ENCODE results near the gene KIAA1671.
A peak's percentile ranks its signal among the peaks of the same experiment; 100 is the strongest.

The KIAA1671 gene

GRCh38 chr22:24954114-24954463 lies 1.6 kb downstream of the KIAA1671 start:
- Histone ChIP-seq H3K9me3 (ENCODE audit: low read length) (no peaks in the 10 kb centered on the region), H3K9ac (ENCODE audit: low read length) (no peak overlapping the region), H3K27ac (ENCODE audit: low read depth, low read length) (no peak overlapping the region), H3K4me1 (ENCODE audit: insufficient read depth, low read length) (no peaks in the 10 kb centered on the region), H3K36me3 (ENCODE audit: insufficient read depth, low read length) (no peaks in the 10 kb centered on the region), H3K27me3 (ENCODE audit: control insufficient read depth in 1 of 2, insufficient read depth in 2 of 2, low read length in 2 of 2) (peaks cover 0 to under 1% of the 10 kb centered on the region in 2 donors), H3K4me3 (ENCODE audit: low read depth in 1 of 2, low read length in 2 of 2) (peak overlapping the region in 1 of 2 donors; percentile 94)

- H3K4me1 ChIP-seq (ENCODE audit: insufficient read depth, low read length) = no peaks in the 10 kb centered on the region
- no peak overlapping the region for H3K4me3 ChIP-seq (ENCODE audit: low read depth in 1 of 2, low read length in 2 of 2)
- no peaks in the 10 kb centered on the region for H3K27me3 ChIP-seq (ENCODE audit: control insufficient read depth in 1 of 2, insufficient read depth in 2 of 2, low read length in 2 of 2)
- H3K9ac ChIP-seq (ENCODE audit: low read length) = no peak overlapping the region
- no peaks in the 10 kb centered on the region for H3K9me3 ChIP-seq (ENCODE audit: low read length)
- no peaks in the 10 kb centered on the region for H3K36me3 ChIP-seq (ENCODE audit: insufficient read depth, low read length)
- no peak overlapping the region for H3K27ac ChIP-seq (ENCODE audit: low read depth, low read length)
Observed at GRCh38 chr22:24954856-24955255, 2.3 kb downstream of the KIAA1671 start.

DNA sequence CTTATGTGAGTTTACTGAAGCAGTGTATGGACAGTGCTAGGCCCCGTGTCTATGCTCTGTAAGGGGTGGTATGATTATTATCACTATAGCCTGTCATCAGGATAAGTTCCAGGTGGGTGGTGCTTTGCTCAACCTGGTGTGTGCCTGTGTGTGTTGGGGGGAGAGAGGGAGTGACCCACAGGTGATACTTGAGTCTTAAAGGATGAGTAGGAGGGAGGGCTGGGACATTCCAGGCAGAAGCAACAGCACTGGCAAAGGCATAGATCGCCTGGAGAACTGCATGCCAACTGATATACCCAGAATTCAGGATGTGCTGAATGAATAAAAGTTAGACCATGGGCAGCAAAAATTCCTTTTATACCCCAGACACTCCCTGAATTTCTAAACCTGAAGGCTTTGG lies 4.5 kb downstream of the KIAA1671 start:
- Histone ChIP-seq H3K9me3 (ENCODE audit: low read length) (no peaks in the 10 kb centered on the region), H3K4me3 (ENCODE audit: low read depth in 1 of 2, low read length in 2 of 2) (no peak overlapping the region), H3K9ac (ENCODE audit: low read length) (no peak overlapping the region), H3K27ac (ENCODE audit: low read depth, low read length) (no peak overlapping the region), H3K27me3 (ENCODE audit: control insufficient read depth in 1 of 2, insufficient read depth in 2 of 2, low read length in 2 of 2) (no peaks in the 10 kb centered on the region), H3K4me1 (ENCODE audit: insufficient read depth, low read length) (no peaks in the 10 kb centered on the region), H3K36me3 (ENCODE audit: insufficient read depth, low read length) (no peaks in the 10 kb centered on the region)

- H3K27me3 ChIP-seq (ENCODE audit: control insufficient read depth in 1 of 2, insufficient read depth in 2 of 2, low read length in 2 of 2) = no peaks in the 10 kb centered on the region
- H3K4me3 ChIP-seq (ENCODE audit: low read depth in 1 of 2, low read length in 2 of 2) = no peak overlapping the region
- no peaks in the 10 kb centered on the region for H3K36me3 ChIP-seq (ENCODE audit: insufficient read depth, low read length)
- H3K4me1 ChIP-seq (ENCODE audit: insufficient read depth, low read length) = no peaks in the 10 kb centered on the region
- no peak overlapping the region for H3K27ac ChIP-seq (ENCODE audit: low read depth, low read length)
- H3K9me3 ChIP-seq (ENCODE audit: low read length) = no peaks in the 10 kb centered on the region
- H3K9ac ChIP-seq (ENCODE audit: low read length) = no peak overlapping the region
Observed at GRCh38 chr22:24961217-24961844, 8.8 kb downstream of the KIAA1671 start.

DNA sequence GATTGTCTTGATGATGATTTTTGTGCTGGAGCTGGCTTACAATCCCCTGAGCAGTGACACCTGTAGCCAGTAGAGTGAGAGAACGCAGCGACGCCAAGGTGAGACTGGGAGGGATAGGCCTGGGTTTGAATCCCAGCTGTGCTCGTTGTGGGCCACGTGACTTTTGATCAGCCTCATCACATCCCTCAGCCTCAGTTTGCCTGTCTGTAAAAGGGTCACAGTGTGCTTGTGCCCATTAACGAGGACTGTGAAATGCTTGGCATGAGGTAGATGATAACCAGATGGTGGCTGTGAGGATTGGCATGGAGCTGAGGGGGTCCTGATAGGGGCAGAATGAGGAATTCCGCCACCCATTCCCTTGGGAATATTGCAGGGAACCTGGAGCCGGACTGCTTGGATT lies 9.6 kb downstream of the KIAA1671 start:
- H3K27me3 ChIP-seq (ENCODE audit: control insufficient read depth in 1 of 2, insufficient read depth in 2 of 2, low read length in 2 of 2) = no peaks in the 10 kb centered on the region
- H3K9ac ChIP-seq (ENCODE audit: low read length) = no peak overlapping the region
- no peaks in the 10 kb centered on the region for H3K9me3 ChIP-seq (ENCODE audit: low read length)
- H3K4me1 ChIP-seq (ENCODE audit: insufficient read depth, low read length) = no peaks in the 10 kb centered on the region
- no peak overlapping the region for H3K4me3 ChIP-seq (ENCODE audit: low read depth in 1 of 2, low read length in 2 of 2)
- no peak overlapping the region for H3K27ac ChIP-seq (ENCODE audit: low read depth, low read length)
- H3K36me3 ChIP-seq (ENCODE audit: insufficient read depth, low read length) = no peaks in the 10 kb centered on the region

DNA sequence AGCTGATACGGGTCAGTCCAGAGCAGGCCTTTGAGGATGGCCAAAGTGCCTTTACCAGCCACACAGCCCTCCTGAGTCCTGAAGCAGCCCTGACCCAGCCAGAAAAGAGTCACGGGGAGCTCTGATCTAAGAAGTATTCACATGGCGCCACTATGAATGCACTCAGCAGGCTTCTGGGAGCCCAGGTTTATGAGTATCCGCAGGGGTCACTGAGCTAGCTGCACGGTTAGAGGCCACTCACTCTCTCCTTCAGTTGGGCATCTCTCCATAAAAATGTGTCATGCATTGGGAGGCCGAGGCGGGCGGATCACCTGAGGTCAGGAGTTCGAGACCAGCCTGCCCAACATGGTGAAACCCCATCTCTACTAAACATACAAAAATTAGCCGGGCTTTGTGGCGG lies 10.3 kb downstream of the KIAA1671 start:
- Histone ChIP-seq H3K36me3 (ENCODE audit: insufficient read depth, low read length) (no peaks in the 10 kb centered on the region), H3K9me3 (ENCODE audit: low read length) (no peaks in the 10 kb centered on the region), H3K9ac (ENCODE audit: low read length) (no peak overlapping the region), H3K27me3 (ENCODE audit: control insufficient read depth in 1 of 2, insufficient read depth in 2 of 2, low read length in 2 of 2) (no peaks in the 10 kb centered on the region), H3K27ac (ENCODE audit: low read depth, low read length) (no peak overlapping the region), H3K4me3 (ENCODE audit: low read depth in 1 of 2, low read length in 2 of 2) (no peak overlapping the region), H3K4me1 (ENCODE audit: insufficient read depth, low read length) (no peaks in the 10 kb centered on the region)

GRCh38 chr22:24964441-24964840 lies 11.9 kb downstream of the KIAA1671 start:
- Histone ChIP-seq H3K36me3 (ENCODE audit: insufficient read depth, low read length) (no peaks in the 10 kb centered on the region), H3K27me3 (ENCODE audit: control insufficient read depth in 1 of 2, insufficient read depth in 2 of 2, low read length in 2 of 2) (no peaks in the 10 kb centered on the region), H3K4me1 (ENCODE audit: insufficient read depth, low read length) (no peaks in the 10 kb centered on the region), H3K4me3 (ENCODE audit: low read depth in 1 of 2, low read length in 2 of 2) (no peak overlapping the region), H3K9ac (ENCODE audit: low read length) (no peak overlapping the region), H3K27ac (ENCODE audit: low read depth, low read length) (no peak overlapping the region), H3K9me3 (ENCODE audit: low read length) (no peaks in the 10 kb centered on the region)

DNA sequence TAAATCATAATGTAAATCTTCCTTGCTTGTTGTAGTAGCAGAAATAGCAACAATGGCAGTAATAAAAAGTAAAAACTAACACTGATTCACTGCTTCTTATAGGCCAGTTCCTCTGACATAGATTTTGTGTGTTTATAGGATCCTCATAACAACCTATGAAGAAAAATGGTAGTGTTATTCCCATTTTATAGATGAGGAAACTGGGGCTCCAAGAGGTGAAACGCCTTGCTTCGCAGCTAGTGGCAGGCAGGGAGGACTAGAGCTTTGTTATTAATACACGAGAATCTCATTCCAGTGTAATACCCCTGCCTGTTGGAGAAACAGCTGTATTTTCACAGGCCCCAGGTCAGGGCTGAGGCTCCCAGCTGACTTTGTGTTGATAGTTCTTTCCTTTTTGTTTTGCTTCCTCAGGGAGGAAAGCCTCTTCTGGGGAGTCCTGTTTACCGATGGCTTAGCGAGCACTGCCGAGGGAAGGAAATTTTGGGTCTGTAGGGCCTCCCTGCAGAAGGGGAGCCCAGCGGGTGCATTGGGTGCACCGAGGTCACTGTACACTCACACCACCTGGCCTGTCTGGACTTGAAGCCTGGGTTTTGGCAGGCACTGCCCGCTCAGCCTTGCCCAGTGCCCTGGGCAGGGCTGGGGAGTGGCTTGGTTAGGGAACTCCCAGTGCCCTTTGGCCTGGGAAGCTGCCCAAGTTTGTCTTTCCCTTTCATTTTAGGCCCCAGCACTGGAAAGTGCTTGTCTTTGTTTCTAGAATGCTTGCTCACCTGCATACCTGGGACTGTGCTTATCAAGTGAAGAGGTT lies 13.5 kb downstream of the KIAA1671 start:
- H3K27ac ChIP-seq (ENCODE audit: low read depth, low read length) = no peak overlapping the region
- H3K36me3 ChIP-seq (ENCODE audit: insufficient read depth, low read length) = no peaks in the 10 kb centered on the region
- no peaks in the 10 kb centered on the region for H3K27me3 ChIP-seq (ENCODE audit: control insufficient read depth in 1 of 2, insufficient read depth in 2 of 2, low read length in 2 of 2)
- no peak overlapping the region for H3K9ac ChIP-seq (ENCODE audit: low read length)
- no peak overlapping the region for H3K4me3 ChIP-seq (ENCODE audit: low read depth in 1 of 2, low read length in 2 of 2)
- H3K9me3 ChIP-seq (ENCODE audit: low read length) = no peaks in the 10 kb centered on the region
- H3K4me1 ChIP-seq (ENCODE audit: insufficient read depth, low read length) = no peaks in the 10 kb centered on the region

- H3K9ac ChIP-seq (ENCODE audit: low read length) = no peak overlapping the region
- H3K9me3 ChIP-seq (ENCODE audit: low read length) = no peaks in the 10 kb centered on the region
- no peak overlapping the region for H3K27ac ChIP-seq (ENCODE audit: low read depth, low read length)
- H3K27me3 ChIP-seq (ENCODE audit: control insufficient read depth in 1 of 2, insufficient read depth in 2 of 2, low read length in 2 of 2) = no peaks in the 10 kb centered on the region
- H3K4me1 ChIP-seq (ENCODE audit: insufficient read depth, low read length) = no peaks in the 10 kb centered on the region
- no peaks in the 10 kb centered on the region for H3K36me3 ChIP-seq (ENCODE audit: insufficient read depth, low read length)
- no peak overlapping the region for H3K4me3 ChIP-seq (ENCODE audit: low read depth in 1 of 2, low read length in 2 of 2)
Observed at GRCh38 chr22:24968066-24968561, 15.6 kb downstream of the KIAA1671 start.

DNA sequence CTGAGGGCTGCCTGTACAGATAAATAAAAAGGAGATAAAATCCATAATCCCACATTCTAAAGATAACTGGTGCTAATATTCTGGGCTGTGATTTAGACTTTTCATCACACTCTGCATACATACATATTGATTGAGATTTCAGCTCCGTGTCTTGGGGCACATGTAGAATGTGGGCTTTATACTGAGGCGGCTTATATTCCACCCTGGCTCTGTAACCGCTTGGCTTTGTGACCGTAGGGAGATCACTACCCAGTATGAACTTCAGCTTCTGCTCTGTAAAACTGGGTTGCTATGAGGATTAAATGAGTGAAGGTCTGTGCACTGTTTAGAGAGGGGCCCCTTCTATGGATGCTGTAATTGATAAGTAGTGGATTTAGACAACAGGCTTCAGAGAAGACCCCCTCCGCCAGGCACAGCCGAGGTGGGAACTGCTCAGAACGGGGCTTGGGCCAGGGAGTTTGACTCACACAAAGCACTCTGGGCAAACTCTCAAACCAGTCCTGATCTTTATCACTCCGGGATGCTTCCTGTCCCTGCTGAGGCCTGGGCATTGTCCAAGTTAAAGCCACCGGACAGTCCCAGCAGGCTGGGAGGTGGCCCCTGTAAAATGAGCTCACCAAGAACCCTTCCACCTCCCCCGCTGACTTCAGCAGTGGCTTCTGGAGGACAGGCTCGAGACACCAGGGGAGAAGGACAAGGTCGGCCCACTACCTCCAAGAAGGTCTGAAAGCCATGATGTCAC lies 17.2 kb downstream of the KIAA1671 start:
- H3K4me3 ChIP-seq (ENCODE audit: low read depth in 1 of 2, low read length in 2 of 2) = no peak overlapping the region
- H3K27me3 ChIP-seq (ENCODE audit: control insufficient read depth in 1 of 2, insufficient read depth in 2 of 2, low read length in 2 of 2) = no peaks in the 10 kb centered on the region
- no peaks in the 10 kb centered on the region for H3K4me1 ChIP-seq (ENCODE audit: insufficient read depth, low read length)
- H3K27ac ChIP-seq (ENCODE audit: low read depth, low read length) = no peak overlapping the region
- no peaks in the 10 kb centered on the region for H3K9me3 ChIP-seq (ENCODE audit: low read length)
- H3K36me3 ChIP-seq (ENCODE audit: insufficient read depth, low read length) = no peaks in the 10 kb centered on the region
- no peak overlapping the region for H3K9ac ChIP-seq (ENCODE audit: low read length)

GRCh38 chr22:24972369-24972768 lies 19.9 kb downstream of the KIAA1671 start:
- Histone ChIP-seq H3K4me1 (ENCODE audit: insufficient read depth, low read length) (peaks cover 11% of the 10 kb centered on the region), H3K27ac (ENCODE audit: low read depth, low read length) (no peak overlapping the region), H3K9me3 (ENCODE audit: low read length) (no peaks in the 10 kb centered on the region), H3K27me3 (ENCODE audit: control insufficient read depth in 1 of 2, insufficient read depth in 2 of 2, low read length in 2 of 2) (no peaks in the 10 kb centered on the region), H3K9ac (ENCODE audit: low read length) (no peak overlapping the region), H3K36me3 (ENCODE audit: insufficient read depth, low read length) (no peaks in the 10 kb centered on the region), H3K4me3 (ENCODE audit: low read depth in 1 of 2, low read length in 2 of 2) (no peak overlapping the region)
